HG03469 (cell line): ENCODE measurements around the gene TFAP2A.
A peak's percentile ranks its signal among the peaks of the same experiment; 100 is the strongest.

Source experiments
- ATAC-seq: cut with Tn5 transposase; IDR thresholded peaks from one replicate; pipeline ENCODE4 v1.9.1; 2021; ENCODE audit warnings: mild to moderate bottlenecking, moderate library complexity, moderate number of reproducible peaks; ENCODE audit not compliant: unreplicated experiment

The TFAP2A gene

DNA sequence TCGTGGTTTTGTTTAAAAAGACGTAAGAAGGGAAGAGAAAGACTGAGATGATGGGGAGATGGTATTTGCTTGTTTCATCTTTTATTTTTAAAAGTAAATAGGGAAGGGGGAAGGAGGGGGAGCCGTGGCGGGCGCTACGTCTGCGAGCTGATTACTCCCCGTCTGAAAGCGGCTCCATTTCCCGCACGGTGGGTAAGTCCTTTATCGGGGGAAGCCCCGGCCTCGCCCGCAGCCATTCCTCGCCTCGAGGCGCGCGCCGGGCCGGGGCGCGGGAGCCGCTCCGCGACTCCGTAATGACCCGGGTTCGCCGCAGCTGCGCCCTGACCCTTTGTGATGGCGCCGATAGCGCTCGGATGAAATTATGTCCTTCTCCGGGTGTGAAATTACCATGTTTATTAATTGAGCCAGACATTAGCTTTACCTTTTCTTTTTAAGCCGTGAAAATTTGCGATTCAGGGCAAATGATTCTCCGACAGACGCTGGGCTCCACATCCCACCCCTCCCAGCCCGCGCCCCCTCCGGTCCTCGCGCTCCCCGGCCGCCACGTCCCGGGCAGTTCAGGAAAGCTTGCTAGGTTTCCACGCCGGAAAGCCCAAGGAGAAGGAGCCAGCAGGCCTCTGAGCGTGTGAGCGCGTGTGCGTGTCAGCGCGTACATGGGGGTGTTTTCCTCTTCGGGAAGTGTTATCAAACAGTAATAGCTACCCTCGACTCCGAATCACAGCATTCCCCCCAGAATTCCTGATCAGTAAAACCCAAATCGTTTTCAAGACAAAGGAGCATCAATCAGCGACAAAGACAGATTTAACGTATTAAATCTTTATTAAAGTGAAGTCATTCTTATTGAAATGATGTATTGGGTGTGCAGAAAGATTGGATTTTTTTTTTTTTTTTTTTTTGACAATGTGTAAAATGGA is 30.0 kb downstream of the TFAP2A start:
- no peak for ATAC-seq

- ATAC-seq: no peak
Measured at GRCh38 chr6:10384091-10384609, 30.7 kb downstream of the TFAP2A start.

GRCh38 chr6:10383331-10384090 is 31.4 kb downstream of the TFAP2A start:
- ATAC-seq: no peak

GRCh38 chr6:10382728-10383330 is 32.0 kb downstream of the TFAP2A start:
- ATAC-seq: no peak

- no peak for ATAC-seq
Measured at GRCh38 chr6:10382322-10382721, 32.6 kb downstream of the TFAP2A start.

GRCh38 chr6:10381830-10382208 is 33.1 kb downstream of the TFAP2A start:
- ATAC-seq: no peak

DNA sequence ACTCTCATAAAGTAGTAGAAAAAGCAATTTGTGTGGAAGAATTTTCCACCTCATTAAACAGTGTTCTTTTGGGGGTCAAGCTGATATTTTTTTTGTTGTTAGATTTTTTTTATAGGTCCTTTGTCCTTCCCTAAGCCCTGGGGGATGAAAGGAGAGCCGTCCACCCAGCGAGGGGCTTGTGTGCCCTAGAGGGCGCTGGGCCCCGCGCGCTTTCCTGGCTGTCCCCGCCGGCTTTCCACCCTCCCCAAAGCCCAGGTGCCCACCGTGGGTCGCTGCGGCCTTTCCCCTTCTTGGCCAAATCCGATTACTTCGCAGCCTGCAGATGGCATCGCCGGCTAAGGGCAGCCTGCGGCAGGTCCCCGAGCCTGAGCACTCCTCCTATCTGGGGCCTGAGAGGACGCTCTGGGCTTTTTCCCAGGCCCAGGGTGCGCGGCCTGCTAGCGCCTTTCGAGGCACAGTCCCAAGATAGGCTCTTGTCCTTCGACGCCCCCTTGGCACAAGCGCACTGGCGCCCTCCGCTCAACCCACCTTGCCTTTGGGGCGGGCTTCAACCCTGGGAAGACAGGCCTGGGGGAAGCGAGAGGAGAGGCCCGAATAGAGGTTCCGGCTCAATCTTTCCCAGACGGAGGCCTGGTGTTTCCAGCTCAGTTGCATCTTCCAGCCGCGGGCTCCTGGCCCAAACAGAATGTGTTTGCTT is 33.6 kb downstream of the TFAP2A start:
- no peak for ATAC-seq

DNA sequence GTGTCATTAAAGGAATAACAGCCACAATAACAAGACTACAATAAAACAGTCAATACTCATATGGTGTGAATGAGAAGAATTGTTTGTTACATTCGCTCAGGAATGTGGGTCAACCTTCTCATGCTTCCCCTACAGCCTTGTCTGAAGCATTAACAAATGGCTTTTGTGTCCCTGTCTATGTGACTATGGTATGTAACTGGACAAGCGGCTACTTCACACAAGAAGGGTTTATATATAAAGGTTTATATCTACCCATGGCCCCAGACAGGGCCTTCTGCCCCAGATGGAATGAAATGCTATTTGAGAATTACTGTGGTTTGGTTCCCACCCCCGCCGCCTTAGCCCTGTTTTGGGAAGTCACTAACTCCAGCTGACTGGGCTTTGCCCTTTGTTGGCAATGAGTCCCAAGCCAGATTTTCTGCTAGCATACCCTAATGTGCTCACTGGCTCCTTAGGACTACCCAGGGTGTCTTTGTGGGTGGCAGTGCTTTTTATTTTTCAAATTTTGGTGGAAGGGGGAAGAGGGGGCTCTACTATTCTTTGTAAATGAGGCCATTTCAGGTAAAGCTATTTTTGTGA is 39.4 kb downstream of the TFAP2A start:
- no peak for ATAC-seq

DNA sequence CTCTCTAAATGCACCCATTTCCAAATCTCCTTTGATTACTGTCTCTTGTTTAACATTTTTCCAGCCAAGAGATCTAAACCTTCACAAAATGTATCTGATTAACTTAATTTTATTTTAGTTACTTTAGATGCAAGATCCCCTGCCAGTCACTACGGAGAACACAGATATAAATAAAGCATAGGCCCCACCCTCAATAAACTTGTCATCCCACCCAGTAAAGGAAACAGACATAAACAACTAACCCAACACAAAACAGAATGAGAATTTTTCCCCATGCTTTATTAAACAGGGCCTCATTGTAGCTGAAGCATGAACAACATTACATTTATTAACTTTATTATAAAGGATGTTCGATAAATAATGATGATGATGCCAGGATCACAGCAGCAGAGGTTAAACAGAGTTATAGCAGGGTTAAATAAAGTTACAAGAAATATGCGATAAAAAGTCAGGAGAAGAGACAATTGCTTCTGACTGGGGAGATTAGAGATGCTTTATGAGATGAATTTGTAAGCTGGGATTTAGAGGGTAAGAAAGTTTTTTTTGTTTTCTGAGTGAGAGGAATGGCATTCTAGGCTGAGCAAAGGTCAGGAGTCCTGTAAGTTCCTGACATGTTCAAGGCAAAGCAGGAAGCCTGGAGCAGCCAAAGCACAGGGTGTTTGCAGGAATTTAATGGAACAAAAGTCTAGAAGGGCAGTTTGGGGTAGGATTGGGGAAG is 41.1 kb downstream of the TFAP2A start:
- ATAC-seq: no peak

DNA sequence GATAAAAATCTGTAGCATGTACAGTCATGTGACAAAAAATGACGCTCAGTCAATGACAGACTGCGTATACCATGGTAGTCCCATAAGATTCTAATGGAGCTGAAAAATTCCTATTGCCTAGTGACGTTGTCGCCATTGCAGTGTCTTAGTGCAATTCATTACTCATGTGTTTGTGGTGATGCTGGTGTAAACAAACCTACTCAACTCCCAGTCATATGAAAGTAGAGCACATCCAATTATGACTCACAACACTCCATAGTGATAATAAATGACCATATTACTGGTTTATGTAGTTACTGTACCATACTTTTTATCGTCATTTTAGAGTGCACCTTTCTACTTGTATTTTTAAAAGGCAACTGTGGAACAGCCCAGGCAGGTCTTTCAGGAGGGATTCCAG is 45.0 kb downstream of the TFAP2A start:
- peak; percentile 50 for ATAC-seq

GRCh38 chr6:10368861-10369260 is 46.0 kb downstream of the TFAP2A start:
- ATAC-seq: no peak

DNA sequence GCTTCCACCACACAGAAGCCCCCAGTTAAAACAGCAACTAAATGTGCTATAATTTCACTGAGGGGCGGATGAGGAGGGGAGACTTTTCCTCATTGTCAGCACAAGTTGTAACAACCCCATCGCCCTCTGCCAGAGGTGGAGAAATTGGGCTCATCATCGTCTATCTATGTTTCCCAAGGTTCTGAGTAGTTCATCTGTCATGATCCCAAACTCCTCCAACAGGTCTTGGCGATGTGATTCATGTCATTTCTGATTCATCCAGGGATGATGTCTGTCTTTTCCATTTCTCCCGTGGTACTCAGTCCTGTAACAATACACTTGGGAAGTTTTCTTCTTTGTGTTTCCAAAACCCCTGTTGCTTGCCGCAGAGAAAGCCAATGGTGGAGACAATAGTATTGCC is 51.0 kb downstream of the TFAP2A start:
- ATAC-seq: no peak

GRCh38 chr6:10362300-10362699 is 52.6 kb downstream of the TFAP2A start:
- ATAC-seq: no peak

- no peak for ATAC-seq
Measured at GRCh38 chr6:10361428-10361827, 53.4 kb downstream of the TFAP2A start.

DNA sequence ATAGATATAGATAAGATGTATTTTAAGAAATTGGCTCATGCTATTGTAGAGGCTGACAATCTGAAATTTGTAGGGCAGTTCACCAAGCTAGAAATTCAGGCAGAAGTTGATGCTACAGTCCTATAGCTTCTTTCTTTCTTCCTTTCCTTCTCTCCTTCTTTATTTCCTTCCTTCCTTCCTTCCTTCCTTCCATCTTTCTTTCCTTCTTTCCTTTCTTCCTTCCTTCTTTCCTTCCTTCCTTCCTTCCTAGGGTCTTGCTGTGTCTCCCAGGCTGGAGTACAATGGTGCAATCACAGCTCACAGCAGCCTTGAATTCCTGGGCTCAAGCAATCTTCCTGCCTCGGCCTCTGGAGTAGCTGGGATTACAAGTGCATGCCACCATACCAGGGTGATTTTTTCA is 55.3 kb downstream of the TFAP2A start:
- ATAC-seq: no peak

- ATAC-seq: peak; percentile 66
Measured at GRCh38 chr6:10355115-10355702, 59.7 kb downstream of the TFAP2A start.

GRCh38 chr6:10351791-10352190 is 63.1 kb downstream of the TFAP2A start:
- ATAC-seq: no peak

DNA sequence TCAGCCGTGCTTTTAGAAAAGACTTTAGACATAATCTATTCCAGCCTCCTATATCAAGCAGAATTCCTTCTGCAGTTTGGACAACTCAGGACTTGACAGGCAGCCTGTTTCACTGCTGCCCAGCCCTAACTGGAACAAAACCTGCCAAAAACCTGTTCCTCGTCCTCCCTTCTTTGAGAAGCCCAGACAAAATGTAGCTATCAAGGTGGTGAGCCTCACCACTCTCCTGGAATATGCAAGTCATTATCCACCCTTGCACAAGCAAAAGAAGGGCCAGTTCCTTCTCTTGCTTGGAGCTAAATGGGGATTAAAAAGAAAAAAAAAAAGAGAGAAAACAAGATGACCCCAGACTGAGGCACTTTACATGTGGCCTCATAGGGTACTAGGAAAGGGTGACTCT is 64.2 kb downstream of the TFAP2A start:
- no peak for ATAC-seq

GRCh38 chr6:10347561-10348327 is 67.1 kb downstream of the TFAP2A start:
- no peak for ATAC-seq
